HepG2 (cell line): ENCODE data around the gene PTMA. TPM values are rescaled to one million over a fixed set of nuclear protein-coding genes. Genes with fewer than 3 reads are reported as not detected.

Experiments
- ARID3A ChIP-seq: IDR thresholded peaks from 2 replicates; pipeline ENCODE4 v1.6.1; 2012; ENCODE audit warnings: low read depth, low read length, improper control_type of control experiment
- CBX1 ChIP-seq: IDR thresholded peaks from one replicate; pipeline ENCODE4 v1.6.1; 2016; ENCODE audit warnings: antibody characterized with exemption, low read depth
- DBP ChIP-seq: sonication (generic); formaldehyde crosslinking; IDR thresholded peaks from 2 replicates; pipeline ENCODE4 v1.4.0; 2020; ENCODE audit warnings: missing genetic modification reagents; ENCODE audit errors: not compliant biosample characterization
- FOSL2 ChIP-seq: sonication (generic); formaldehyde crosslinking; IDR thresholded peaks from 2 replicates; pipeline ENCODE4 v1.4.0; 2020; ENCODE audit warnings: missing genetic modification reagents
- HMGA1 ChIP-seq: sonication (generic); formaldehyde crosslinking; conservative IDR thresholded peaks from 2 replicates; pipeline ENCODE4 v1.4.0; 2020; ENCODE audit warnings: missing genetic modification reagents
- JARID2 ChIP-seq: sonication (generic); formaldehyde crosslinking; IDR thresholded peaks from 2 replicates; pipeline ENCODE4 v1.8.1; 2023; ENCODE audit warnings: missing genetic modification reagents, inconsistent platforms; ENCODE audit not compliant: insufficient replicate concordance
- JUND ChIP-seq: sonication (generic); formaldehyde crosslinking; IDR thresholded peaks from 2 replicates; pipeline ENCODE4 v1.8.0; 2022; ENCODE audit warnings: mild to moderate bottlenecking, missing genetic modification reagents
- KDM3A ChIP-seq: IDR thresholded peaks from 2 replicates; pipeline ENCODE4 v1.6.1; 2018; ENCODE audit warnings: low read depth, missing compliant biosample characterization
- MAF1 ChIP-seq: sonication (generic); formaldehyde crosslinking; IDR thresholded peaks from 2 replicates; pipeline ENCODE4 v1.5.0; 2020; ENCODE audit warnings: missing genetic modification reagents, borderline replicate concordance
- MED13 ChIP-seq: sonication (generic); formaldehyde crosslinking; IDR thresholded peaks from 2 replicates; pipeline ENCODE4 v1.5.0; 2020; ENCODE audit warnings: missing genetic modification reagents
- MXD3 ChIP-seq: IDR thresholded peaks from 2 replicates; pipeline ENCODE4 v1.6.1; 2016; ENCODE audit warnings: mild to moderate bottlenecking, missing biosample characterization, missing genetic modification reagents
- PLRG1 ChIP-seq: fragments of 450-650 bp; conservative IDR thresholded peaks from 2 replicates; pipeline ENCODE4 v1.6.1; 2016
- PPARG ChIP-seq: conservative IDR thresholded peaks from 2 replicates; pipeline ENCODE4 v1.6.1; 2016; ENCODE audit warnings: missing biosample characterization, missing genetic modification reagents
- SMARCE1 ChIP-seq: fragments of 450-650 bp; IDR thresholded peaks from 2 replicates; pipeline ENCODE4 v1.6.1; 2017; ENCODE audit warnings: borderline replicate concordance
- TBL1XR1 ChIP-seq: fragments of 150-350 bp; IDR thresholded peaks from 2 replicates; pipeline ENCODE4 v1.6.1; 2014; ENCODE audit warnings: borderline replicate concordance, low read length; ENCODE audit not compliant: partially characterized antibody
- ZBTB3 ChIP-seq: sonication (generic); formaldehyde crosslinking; IDR thresholded peaks from 2 replicates; pipeline ENCODE4 v1.4.0; 2020; ENCODE audit warnings: low read depth, mild to moderate bottlenecking, moderate library complexity, missing genetic modification reagents, borderline replicate concordance
- ZEB1 ChIP-seq: IDR thresholded peaks from 2 replicates; pipeline ENCODE4 v1.6.1; 2012; ENCODE audit warnings: mild to moderate bottlenecking, low read depth, inconsistent platforms; ENCODE audit not compliant: insufficient replicate concordance
- ZNF232 ChIP-seq: sonication (generic); formaldehyde crosslinking; IDR thresholded peaks from 2 replicates; pipeline ENCODE4 v1.4.0; 2020; ENCODE audit warnings: missing genetic modification reagents, borderline replicate concordance
- ZNF256 ChIP-seq: sonication (generic); formaldehyde crosslinking; conservative IDR thresholded peaks from 2 replicates; pipeline ENCODE4 v1.4.0; 2020; ENCODE audit warnings: missing genetic modification reagents
- ZNF580 ChIP-seq: IDR thresholded peaks from 2 replicates; pipeline ENCODE4 v1.6.1; 2016; ENCODE audit warnings: low read depth, borderline replicate concordance
- ZNF589 ChIP-seq: sonication (generic); formaldehyde crosslinking; conservative IDR thresholded peaks from 2 replicates; pipeline ENCODE4 v1.8.0; 2022; ENCODE audit warnings: mild to moderate bottlenecking, moderate library complexity, missing genetic modification reagents
- polyA plus RNA-seq, 8 experiments: library from polyadenylated mRNA; depleted of rRNA in 3 of 8; stranded (reverse) in 7 of 8; unstranded in 1 of 8; fragments of >200 nt; fragmentation: Illumina TruSeq in 4 of 8; extraction: Trizol in 4 of 8; gene quantifications; 2 replicates each; pipeline versions ENCODE4 v1.2.1 to v1.2.3, GENCODE V29; 2011 to 2016; ENCODE audit warnings: low read depth in 4 of 8, missing spikeins in 1 of 8, mixed read lengths in 1 of 8; ENCODE audit not compliant: insufficient read depth in 1 of 8
- total RNA-seq, 5 experiments: library from RNA; depleted of rRNA; stranded (reverse); fragments of >200 nt; fragmentation: Illumina TruSeq; extraction: Trizol; gene quantifications; 2 replicates each; pipeline ENCODE4 v1.2.3, GENCODE V29; 2016; ENCODE audit warnings: low read depth in 1 of 5
- TF ChIP-seq, protein P1 (sequence below): IDR thresholded peaks from 2 replicates; pipeline ENCODE4 v1.6.1; 2016; ENCODE audit warnings: control low read depth
- TF ChIP-seq, protein P2 (sequence below): sonication (generic); formaldehyde crosslinking; IDR thresholded peaks from 2 replicates; pipeline ENCODE4 v1.5.1; 2020; ENCODE audit warnings: missing genetic modification reagents, mild to moderate bottlenecking, borderline replicate concordance

The PTMA gene
- total and polyA plus RNA-seq, 2 of the 13 experiments (the other 11 are each of a cell fraction or from before 2014, with no cell fraction given), result 190 to 1,086 TPM

DNA sequence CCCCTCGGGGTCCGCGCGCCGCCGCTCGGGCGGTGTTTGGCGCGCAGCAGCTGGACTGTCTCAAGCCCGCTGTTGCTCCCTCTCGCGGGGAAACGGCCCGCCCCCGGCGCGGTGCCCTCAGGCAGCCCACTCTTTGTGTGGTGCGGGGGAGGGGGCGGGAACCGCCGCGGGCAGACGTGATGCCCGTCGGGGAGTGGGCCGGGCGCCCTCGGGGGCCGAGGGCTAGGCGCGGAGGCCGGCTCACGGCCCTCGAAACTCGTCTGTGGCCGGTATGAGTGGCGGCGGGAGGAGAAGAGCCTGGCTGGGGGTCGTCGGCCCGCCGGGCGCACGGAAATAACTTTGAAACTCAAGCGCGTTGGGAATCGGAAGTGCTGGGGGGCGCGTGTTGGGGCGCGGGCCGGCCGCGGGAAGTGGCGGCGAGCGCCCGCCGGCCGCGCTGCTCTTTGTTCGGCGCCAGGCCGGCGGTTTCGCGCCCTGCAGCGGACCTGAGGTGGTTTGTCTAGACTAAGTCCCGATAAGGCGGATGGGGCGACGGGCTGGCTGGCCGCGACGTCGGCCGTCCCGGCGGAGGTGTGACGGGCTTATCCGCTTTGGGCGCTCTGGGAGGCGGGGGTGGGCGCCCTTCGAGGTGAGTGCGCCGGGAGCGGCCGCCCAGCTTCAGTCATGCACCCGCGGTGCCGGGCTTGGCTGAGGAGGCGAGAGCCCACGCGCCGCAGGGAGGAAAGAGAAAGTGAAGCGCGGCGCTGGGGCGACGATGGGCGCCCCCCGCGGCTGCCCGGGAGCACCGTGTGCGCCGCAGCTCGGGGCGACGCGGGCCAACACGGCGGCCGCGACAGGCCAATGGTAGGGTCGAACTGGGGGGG lies 679 bp downstream of the PTMA start (continued):
- no peak; the same call in 1 of the 2 replicates for TF ChIP-seq ZNF232
- no peak for TF ChIP-seq FOSL2 (CRISPR knock-in tag)
- TF ChIP-seq HMGA1, result no peak
- TF ChIP-seq MAF1, result no peak
- no peak for TF ChIP-seq DBP (CRISPR knock-in tag)
- TF ChIP-seq ZBTB3 (CRISPR knock-in tag), result no peak
- peak; percentile 66; the same call in 1 of the 2 replicates for TF ChIP-seq ZNF589 (CRISPR knock-in tag)
- 0 out of 2 replicates have a peak, but pooled peaks have one; percentile 30 for TF ChIP-seq PPARG (CRISPR knock-in tag)
- TF ChIP-seq PLRG1, result no peak
- no peak for TF ChIP-seq JARID2 (CRISPR knock-in tag)
- TF ChIP-seq, protein P1, sequence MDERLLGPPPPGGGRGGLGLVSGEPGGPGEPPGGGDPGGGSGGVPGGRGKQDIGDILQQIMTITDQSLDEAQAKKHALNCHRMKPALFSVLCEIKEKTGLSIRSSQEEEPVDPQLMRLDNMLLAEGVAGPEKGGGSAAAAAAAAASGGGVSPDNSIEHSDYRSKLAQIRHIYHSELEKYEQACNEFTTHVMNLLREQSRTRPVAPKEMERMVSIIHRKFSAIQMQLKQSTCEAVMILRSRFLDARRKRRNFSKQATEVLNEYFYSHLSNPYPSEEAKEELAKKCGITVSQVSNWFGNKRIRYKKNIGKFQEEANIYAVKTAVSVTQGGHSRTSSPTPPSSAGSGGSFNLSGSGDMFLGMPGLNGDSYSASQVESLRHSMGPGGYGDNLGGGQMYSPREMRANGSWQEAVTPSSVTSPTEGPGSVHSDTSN, result no peak
- TF ChIP-seq SMARCE1, result no peak
- no peak for TF ChIP-seq ZEB1
- TF ChIP-seq, protein P2, sequence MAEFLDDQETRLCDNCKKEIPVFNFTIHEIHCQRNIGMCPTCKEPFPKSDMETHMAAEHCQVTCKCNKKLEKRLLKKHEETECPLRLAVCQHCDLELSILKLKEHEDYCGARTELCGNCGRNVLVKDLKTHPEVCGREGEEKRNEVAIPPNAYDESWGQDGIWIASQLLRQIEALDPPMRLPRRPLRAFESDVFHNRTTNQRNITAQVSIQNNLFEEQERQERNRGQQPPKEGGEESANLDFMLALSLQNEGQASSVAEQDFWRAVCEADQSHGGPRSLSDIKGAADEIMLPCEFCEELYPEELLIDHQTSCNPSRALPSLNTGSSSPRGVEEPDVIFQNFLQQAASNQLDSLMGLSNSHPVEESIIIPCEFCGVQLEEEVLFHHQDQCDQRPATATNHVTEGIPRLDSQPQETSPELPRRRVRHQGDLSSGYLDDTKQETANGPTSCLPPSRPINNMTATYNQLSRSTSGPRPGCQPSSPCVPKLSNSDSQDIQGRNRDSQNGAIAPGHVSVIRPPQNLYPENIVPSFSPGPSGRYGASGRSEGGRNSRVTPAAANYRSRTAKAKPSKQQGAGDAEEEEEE (CRISPR knock-in tag), result no peak; the same call in 1 of the 2 replicates
- TF ChIP-seq TBL1XR1, result no peak
- peak; percentile 16 for TF ChIP-seq CBX1
- TF ChIP-seq MXD3 (CRISPR knock-in tag), result peak; percentile 61
- no peak for TF ChIP-seq ZNF580 (CRISPR knock-in tag)
- TF ChIP-seq KDM3A (CRISPR knock-in tag), result no peak
- TF ChIP-seq JUND (CRISPR knock-in tag), result no peak
- no peak for TF ChIP-seq MED13
- no peak for TF ChIP-seq ZNF256 (CRISPR knock-in tag)
- no peak for TF ChIP-seq ARID3A
